ENCODE results near the gene SORCS3.

Gene SORCS3

DNA sequence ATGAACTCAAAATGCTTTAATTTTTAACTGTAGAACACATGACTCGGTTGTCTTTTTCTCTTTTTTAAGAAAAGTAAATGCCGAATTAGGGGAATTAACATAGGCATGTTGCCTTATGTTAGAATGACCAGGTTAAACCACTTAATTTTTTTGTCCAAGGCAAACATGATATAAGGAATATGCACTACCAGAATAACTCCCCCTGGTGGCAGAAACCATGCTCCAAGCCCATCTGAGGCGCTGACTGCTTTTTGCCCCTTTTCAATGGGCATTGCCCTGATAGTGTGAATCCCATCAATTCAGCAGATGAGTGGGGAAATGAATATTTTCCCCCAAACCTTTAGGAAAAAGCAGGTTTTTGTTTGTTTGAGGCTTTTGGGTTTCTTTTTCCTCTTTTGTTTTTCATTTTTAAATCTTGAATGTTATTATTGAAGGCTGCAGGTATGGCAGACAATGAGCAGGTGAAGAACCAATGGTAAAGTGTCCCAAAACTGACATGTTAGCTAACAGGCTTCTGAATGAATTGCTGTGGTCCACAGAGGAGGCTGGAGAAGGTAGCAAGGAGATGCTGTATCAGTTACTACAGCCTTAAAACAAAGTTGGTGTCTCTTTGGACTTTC, 284.3 kb downstream of the SORCS3 start:
- peak; percentile 71 for DNase-seq

GRCh38 chr10:104928734-104929133, 287.6 kb downstream of the SORCS3 start:
- no peak for DNase-seq

DNA sequence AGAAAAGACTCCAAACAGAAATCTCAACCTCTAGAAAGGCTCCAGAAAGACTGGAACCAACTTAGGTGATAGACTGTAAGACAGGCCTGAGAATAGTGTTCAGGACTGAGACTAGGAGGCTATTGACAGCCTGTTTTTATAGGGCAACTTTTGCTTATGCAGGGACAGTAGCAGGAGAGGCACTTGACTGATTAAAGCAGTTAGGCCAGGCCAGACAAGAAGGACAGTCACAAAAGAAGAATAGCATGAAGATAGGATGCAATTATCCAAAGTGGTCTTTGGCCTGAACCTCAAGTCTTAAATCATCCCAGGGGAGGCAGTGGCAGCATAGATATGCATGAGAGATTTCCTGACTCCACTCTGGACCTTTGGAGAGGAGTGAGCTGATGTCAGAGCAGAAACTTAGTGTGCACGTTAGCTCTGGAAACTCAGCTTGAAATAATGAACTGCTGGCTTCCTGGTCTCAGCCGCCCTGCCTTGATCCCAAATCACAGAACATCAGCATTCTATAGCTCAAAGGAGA, 290.6 kb downstream of the SORCS3 start:
- no peak for DNase-seq

DNA sequence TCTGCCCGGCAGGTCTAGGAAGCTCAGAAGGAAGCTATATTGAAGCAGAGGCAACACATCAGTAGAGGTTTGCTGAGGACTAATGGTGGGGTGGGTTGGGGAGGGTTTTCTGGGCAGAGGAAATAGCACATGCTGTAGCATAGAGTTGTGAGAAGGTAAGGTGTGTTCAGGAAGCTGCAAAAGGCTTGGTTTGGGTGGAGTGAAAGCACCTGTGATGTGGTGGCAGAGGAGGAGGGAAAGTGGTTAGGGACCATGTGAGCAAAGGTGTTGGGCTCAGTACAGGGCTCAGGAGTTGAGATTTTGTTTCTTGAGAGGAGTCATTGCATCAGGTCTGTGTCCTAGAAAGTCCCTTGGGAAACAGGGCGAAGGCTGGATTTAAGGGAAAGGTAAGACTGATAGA, 294.6 kb downstream of the SORCS3 start:
- no peak for DNase-seq

GRCh38 chr10:104937567-104937966, 296.5 kb downstream of the SORCS3 start:
- no peak for DNase-seq

DNA sequence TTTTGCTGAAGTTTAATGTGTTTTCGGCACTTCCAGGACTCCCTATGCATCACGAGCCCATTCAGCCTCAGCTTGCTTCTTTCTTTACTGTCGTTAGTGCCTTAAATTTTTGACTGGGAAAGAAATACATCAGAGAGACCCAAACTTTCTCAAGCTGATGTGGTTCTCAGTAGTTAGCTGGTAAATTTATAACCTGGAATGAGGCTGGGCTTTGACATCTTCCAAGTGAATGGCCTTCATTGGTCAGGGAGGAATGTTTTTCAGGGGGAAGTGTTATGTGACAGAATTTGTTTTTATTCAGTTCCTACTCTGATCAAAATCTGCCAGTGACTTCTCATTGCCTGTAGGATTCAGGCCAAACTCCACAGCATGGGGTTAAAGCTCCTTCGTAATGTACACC, 296.9 kb downstream of the SORCS3 start:
- no peak for DNase-seq

DNA sequence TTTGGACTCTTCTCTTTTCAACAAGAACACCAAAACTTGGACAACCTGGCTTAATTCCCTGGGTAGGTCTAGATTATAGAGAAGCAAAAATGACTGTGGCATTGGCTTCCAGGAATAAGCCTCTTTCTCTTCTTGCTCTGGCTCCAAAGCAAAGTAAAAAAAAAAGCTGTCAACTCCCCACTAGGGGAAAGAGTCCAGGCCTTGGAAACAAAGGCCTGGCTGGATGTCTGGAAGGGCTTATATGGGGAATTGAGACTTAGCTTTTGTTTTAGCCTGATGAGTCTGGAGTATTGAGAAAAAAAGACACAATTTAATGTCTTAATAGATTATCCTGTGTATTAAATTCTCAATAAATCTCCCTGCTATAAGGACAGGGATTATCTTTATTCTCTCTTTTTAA, 300.6 kb downstream of the SORCS3 start:
- no peak for DNase-seq

DNA sequence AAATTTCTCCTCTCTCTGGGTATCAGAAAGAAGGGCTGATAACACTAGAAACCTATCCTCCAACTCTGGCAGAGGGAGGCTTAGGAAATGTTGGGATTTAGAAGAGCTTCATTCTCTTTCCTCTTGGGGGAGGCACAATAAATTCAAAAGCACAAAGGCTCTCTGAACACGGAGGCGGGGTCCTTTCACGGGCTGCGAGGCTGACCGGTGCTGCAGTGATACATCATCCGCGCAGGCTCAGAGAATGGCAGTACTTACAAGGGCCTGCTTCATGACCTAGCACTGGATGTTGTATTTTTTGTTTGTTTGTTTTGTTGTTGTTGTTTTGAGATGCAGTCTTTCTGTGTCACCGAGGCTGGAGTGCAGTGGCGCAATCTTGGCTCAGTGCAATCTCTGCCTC, 306.2 kb downstream of the SORCS3 start:
- no peak for DNase-seq

GRCh38 chr10:104957178-104957841, 316.2 kb downstream of the SORCS3 start:
- no peak for DNase-seq

- no peak for DNase-seq
These were observed 325.6 kb downstream of the SORCS3 start for GRCh38 chr10:104966563-104967297.

DNA sequence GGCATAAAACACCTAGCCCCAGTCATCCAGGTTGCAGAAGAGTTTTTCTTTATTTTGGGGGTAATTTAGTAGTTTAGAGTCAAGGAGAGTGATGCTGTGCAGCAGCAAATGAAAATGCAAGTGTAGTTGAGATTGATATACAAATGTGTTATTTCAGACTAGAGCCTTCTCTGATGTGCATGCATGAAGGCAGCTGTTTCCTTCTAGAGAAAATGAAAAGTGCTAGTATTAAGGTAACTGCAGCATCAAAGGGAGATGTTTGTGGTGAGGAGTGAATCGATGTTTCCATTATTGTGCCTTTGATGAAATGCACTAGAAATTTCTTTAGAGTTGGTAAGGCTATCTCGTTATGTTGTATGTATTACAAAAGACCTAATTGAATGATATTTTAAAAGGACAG, 339.3 kb downstream of the SORCS3 start:
- DNase-seq: no peak

- DNase-seq: no peak
These were observed 340.9 kb downstream of the SORCS3 start for GRCh38 chr10:104981995-104982394.

DNA sequence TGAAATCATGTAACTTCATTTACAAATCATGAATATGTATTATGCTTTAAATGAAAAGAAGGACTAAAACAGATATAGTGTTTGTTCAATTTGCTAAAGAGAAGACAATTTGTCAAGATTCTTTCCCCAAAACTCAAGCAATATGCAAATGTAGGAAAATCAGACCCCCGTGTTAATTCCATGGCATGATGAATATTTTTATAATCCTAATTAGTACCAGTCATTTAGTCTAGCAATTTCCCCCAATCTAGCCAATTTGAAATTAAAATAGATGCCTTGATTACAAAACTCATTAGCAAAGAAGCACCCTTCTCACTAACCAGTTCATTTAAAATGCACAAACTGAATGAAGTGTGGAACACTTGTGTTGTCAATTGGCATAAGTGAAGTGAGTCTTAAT, 347.6 kb downstream of the SORCS3 start:
- DNase-seq: no peak

DNA sequence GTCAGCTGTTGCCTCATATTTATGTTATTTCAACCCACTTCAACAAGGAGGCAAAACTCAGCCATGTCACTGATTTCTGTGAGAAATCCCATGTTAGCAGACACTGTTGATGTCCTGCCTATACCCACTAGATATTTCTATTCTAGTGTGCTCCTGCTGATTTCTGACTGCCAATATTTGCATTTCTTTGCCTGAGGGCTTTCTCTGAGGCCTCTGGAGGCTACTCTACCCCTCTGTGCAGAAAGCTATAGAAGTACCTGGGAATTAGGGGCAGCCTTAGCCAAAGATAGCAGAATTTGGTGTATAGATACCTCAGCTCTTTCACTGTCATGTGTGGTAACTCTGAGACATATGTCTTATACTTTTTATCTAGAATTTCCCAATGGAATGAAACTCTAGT, 348.8 kb downstream of the SORCS3 start:
- DNase-seq: no peak

GRCh38 chr10:104993085-104993484, 352.0 kb downstream of the SORCS3 start:
- no peak for DNase-seq

GRCh38 chr10:105001269-105001668, 360.2 kb downstream of the SORCS3 start:
- no peak for DNase-seq

- no peak for DNase-seq
These were observed 369.5 kb downstream of the SORCS3 start for GRCh38 chr10:105010411-105011121.

DNA sequence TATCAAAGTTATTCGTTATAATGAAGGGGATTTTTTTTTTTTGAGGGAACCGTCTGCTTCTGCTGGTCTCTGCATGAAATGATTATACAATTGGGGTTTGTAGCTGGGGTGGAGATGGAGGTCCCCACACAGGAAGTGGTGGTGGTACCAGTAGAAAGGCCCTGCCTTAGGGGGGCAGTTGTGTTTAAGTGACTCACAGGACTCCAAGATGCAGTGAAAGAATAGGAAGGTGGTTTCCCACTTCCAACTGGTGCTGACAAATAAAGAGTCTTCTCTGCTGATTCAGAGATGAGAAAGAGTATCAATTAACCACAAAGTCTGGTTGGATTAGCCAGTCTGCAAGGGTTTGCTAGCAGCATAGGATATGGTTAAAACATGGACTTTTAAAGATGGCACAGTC, 376.0 kb downstream of the SORCS3 start:
- DNase-seq: no peak

GRCh38 chr10:105017691-105018090, 376.6 kb downstream of the SORCS3 start:
- no peak for DNase-seq

GRCh38 chr10:105023211-105024111, 382.4 kb downstream of the SORCS3 start:
- no peak for DNase-seq

- DNase-seq: no peak
These were observed 383.1 kb downstream of the SORCS3 start for GRCh38 chr10:105024184-105024583.

- DNase-seq: no peak
These were observed 384.0 kb downstream of the SORCS3 start for GRCh38 chr10:105025092-105025491.
